ENCODE results near the gene ATPAF2.
A peak's percentile ranks its signal among the peaks of the same experiment; 100 is the strongest.

ATPAF2 gene

DNA sequence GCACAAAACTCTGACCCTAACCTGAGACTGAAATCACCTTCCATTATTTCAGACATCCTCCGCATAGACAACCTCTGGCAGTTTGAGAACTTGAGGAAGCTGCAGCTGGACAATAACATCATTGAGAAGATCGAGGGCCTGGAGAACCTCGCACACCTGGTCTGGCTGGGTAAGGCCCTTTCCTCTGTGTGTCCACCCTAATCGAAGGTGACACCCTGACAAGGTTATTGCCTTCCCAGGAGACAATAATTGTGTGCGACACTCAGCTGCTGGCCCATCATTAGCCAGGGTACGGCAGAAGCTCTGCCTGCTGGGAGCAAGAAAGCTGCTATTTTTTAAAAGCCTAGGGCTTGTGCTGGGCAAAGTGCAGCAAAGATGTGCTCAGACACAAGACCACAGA is 55.2 kb downstream of the ATPAF2 start:
- DNase-seq, result no peak

DNA sequence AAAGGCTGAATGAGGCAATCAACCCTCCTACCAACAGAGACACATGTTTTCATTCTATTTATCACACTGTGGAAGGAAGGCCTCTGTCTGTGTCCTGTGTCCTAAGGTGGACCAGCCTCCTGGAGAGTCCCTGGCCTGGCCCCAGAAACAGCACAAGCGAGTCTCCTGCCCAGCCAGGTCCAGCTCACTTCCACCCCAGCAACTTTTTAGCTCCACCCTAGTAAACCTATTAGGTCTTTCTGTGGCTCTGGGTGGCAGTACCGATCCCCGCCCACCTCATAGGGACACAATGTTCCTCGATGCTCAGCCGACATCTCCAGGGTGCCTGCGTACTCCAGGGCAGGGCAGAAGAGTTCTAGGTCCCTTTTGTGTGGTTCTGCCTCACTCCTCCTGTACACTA is 55.6 kb downstream of the ATPAF2 start:
- no peak for DNase-seq

DNA sequence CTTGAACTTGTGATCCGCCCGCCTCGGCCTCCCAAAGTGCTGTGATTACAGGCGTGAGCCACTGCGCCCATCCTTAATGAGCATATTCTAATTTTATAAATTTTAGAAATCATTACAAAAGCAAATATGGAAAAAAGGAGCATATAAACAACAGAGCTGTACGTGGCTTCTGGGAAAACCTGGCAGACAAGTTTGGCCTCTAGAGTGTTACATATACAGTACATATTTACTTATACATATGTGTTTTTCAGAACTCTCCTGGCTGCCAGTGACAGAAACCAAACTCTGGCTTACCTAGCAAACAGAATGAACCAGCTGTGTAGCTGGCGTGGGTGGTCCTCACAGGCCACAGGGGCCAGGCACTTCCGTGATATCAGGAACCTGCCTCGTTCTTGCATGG is 56.2 kb downstream of the ATPAF2 start:
- no peak for DNase-seq

DNA sequence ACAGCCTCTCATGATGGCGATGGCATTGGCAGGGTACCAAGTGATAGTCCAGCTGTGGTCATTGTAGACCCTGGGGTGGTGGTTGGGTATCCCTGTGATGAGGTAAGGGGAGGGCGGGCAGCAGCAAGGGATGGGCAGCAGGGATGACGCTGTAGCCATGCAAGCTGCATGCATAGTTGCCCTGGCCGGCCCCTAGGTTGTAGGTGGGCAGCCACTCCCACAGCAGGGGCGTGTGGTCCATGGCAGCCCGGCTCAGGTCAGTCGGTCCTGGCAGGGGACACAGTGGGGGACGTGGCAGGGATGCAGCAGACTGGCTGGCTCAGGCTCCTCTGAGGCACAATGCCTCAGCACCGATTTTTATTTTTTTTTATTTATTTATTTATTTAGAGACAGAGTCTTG is 57.6 kb downstream of the ATPAF2 start:
- no peak for DNase-seq

DNA sequence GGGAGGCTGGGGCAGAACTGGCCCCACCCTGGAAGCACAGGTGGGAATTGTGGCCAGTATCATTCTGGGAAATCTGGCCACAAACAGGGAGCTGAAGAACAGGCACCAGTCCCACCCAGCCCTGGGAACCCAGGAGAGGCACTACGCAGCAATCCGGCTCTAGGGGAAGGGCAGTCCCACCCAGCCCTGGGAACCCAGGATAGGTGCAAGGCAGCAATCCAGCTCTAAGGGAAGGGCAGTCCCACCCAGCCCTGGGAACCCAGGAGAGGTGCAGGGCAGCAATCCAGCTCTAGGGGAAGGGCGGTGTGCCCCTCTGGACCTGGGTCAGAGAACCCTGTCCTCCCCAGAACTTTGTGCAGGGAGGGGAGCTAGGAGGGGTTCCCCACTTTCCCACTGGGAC is 59.2 kb downstream of the ATPAF2 start:
- no peak for DNase-seq

DNA sequence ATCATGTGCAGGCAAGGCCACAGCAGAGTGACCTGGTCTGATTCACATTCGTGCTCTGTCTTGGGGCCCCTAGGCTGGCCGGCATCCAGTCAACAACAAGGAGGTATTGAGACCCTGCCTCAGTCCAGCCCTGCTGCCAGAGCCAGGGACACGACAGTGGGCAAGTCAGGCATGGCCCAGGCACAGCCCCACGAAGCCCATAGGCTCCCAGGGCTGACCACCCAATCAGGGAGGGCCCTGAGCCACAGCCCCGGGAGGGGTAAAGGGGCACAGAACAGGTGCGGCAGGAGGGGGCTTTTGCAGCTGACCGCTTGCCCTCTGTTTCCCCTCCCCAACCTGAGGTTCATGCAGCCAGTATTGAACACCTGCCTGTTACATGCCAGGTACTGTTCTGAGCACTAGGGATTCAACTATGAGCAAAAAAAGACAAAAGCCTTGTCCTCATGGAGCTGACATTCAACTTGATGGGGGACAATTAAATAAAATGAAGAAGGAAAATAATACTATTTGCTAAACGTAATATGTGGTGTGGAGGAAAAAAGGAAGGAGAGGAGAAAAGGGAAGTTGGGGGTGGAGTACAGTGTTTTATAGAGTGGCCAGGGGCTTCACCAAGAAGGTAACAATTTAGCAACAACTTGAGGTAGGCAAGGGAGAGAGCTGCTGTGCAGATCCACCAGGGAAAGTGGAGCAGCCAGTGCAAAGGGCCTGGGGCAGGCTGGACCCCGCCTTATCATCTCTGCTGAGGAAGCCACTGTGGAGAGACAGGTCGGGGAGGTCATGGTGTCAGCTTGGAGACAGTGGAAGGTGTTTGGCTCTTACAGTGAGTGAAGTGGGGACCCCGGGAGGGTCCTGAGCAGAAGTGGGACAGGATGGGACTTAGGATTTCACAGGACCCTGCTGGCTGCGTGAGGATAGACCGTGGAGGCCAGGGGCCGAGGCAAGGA is 60.2 kb downstream of the ATPAF2 start:
- DNase-seq, result no peak

DNA sequence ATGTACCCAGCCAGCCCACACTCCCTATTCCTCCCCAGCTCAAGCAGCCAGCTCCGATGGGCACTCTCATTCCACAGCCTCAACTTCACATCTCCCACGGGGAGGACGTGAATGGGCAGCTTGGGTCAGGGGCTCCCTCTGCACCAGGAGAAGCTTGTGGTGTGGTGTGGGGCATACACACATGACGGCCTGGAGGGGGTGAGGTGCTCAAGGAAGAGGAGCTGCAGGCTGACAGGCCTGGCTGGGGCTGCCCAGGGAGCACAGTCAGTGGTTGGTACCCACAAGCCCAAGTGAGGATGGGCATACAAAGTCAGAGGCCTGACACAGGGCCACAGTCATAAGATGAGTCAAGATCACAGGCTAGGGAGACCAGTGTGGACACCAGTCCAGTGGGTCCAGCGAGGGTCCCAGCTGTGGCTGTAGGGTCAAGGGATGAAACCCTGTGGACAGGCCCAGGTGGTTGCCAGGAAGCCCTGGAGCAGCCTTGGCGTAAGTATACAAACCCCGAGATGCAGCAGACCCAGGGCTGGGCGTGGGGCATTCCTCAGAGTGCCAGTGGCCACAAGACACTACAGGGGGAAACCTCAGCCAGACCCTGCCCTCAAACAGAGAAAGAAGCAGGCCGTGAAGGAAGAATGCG is 61.9 kb downstream of the ATPAF2 start:
- no peak for DNase-seq

DNA sequence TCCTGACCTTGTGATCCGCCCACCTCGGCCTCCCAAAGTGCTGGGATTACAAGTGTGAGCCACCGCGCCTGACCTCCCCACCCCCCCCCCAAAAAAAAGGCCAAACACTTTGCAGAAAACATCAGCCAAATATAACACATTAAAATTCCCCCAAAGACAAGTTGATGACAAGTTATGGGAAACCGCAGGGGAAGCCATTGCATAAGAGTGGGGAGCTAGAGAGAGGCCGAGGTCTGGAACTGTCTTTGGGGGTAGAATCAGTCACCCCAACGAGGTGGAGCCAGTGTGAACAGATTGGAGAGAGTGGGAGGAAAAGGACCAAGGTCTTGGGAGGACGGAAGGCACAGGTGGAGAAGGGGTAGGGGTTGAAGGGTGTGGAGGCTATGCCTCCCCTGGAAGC is 63.5 kb downstream of the ATPAF2 start:
- DNase-seq, result no peak

DNA sequence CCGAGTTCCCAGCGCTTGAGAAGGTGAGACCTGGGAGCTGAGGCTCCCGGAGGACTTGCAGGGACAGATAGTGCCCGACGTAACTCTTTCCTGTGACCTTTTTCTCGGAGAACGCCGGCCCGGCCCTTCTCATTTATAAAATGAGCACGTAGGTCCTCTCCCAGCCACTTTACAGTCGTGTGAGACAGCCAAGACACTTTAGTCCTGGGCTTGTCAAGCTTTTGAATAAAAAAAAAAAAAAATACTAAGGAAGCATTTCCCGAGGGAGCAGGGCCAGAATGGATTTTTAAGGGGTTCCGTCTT is 66.1 kb downstream of the ATPAF2 start:
- DNase-seq, result no peak

DNA sequence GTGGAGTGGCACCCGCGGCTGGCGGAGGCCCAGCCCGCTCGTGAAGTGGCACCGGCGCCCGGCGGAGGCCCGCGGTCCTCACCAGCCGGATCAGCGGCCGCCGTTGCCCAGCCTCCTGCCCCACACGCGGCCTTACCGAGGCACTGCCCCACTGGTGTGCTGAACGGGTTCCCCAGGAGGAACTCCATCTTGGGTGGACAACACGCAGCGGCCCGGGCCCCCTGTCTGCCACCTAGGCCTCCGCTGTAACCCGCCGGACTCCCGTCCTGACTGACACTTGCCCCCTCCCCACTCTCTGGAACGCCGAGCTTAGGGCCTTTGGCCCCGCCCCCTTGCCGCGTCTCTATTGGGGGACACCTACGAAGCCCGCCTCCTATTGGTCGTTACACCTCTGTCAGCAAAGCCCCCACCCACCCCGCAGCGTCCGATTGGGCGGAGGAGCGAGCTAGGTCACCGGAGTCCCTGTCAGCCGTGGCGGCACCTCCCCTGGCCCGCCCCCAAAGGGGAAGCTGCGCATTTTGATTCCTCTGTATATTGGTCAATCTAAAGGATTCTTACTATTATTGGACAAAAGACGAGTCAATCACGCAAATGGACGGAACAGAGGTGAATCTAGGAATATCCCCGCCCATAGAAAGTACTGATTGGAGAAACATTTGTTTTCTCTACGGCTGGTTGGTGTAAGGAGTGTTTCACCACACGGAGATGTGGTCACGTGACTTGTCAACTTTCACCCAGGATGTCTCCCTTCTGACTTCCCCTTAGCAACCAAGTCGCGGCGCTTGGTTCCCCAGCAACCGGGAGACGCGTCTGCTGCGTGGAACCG is 66.6 kb downstream of the ATPAF2 start, which contains the start of the genes DRC3 and TOM1L2:
Gene DRC3 (plus strand): TSS at position 737 of the 826 bp plus-strand sequence. CDS start 4,737 bp downstream, outside the sequence.
Gene TOM1L2 (minus strand): TSS at position 275 of the 826 bp plus-strand sequence. CDS start 87 bp downstream, at position 188.
- peak; percentile 100 for DNase-seq

DNA sequence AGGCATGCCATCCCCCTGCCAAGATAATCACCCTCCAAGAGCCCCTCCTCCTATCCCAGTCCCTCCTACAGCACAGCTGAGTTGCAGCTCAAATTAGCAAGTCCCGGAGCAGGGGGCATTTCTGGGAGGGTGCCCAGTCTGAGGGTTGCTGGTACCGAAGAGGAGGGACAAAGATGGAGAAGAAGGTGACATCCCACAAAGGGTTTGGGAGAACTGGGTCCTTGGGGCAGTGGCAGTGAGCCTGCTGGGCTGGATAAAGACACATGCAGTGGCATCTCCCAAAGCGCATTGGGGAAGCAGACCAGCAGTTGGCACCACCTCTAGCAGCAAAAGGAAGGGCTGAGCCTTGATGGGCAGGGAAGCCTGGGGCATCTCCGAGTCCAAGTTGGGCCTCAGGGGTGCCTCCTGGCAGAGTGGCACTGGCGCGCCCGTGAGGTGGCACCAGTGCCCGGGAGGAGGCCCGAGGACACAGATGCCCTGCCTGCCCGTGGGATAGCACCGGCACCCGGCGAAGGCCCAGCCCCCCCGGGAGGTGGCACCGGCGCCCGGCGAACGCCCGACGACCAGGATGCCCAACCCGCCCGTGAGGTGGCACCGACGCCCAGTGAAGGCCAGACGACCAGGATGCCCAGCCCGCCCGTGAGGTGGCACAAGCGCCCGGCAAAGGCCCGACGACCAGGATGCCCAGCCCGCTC is 67.4 kb downstream of the ATPAF2 start:
- DNase-seq, result no peak

DNA sequence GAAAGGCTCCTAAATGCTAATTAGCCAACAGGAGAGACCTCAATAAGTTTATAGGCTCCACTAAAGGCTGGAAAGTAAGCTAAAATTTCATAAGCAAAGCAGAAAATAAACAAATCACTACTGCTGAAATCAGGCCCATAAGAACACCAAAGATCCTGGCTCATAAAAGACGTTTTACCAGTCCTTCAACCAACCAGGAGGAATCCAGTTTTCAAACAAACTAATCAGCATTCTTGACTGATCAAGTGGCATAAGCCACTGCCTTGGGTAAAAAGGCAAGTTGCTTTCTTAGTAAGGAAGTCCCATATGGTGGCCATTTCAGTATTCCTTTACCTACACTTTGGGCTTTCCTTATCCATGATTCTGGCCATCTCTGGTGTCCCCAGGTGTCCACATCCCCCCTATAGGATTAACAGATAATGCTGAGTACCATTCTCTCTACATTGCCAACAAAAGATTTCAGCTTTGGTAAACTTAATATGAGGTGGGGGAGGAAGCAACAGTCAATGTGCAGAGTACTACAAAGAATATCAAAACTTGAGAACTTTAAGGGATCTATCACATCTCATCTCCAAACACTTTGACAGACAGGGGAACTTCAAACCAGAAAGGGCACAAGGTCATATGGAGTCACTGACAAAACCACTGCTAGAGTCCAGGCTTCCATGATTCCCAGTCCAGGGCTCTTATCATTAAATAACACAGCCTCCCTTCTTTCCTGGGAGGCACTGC is 68.1 kb downstream of the ATPAF2 start:
- no peak for DNase-seq
